GM12875 (cell line): ENCODE results near the gene IMPG1.

Experiments
- H3K4me3 ChIP-seq: one replicate; pipeline ENCODE4 v1.5.1; 2011; ENCODE audit warnings: low read depth, low read length, control low read depth
- TF ChIP-seq, protein P1 (sequence below): IDR thresholded peaks from 2 replicates; pipeline ENCODE4 v1.5.1; 2011; ENCODE audit warnings: low read depth, mild to moderate bottlenecking, control low read depth, inconsistent platforms, low read length, moderate library complexity, borderline replicate concordance; ENCODE audit not compliant: insufficient read depth

Gene IMPG1

GRCh38 chr6:75874224-75874623 lies 198.2 kb downstream of the IMPG1 start:
- TF ChIP-seq, protein P1, sequence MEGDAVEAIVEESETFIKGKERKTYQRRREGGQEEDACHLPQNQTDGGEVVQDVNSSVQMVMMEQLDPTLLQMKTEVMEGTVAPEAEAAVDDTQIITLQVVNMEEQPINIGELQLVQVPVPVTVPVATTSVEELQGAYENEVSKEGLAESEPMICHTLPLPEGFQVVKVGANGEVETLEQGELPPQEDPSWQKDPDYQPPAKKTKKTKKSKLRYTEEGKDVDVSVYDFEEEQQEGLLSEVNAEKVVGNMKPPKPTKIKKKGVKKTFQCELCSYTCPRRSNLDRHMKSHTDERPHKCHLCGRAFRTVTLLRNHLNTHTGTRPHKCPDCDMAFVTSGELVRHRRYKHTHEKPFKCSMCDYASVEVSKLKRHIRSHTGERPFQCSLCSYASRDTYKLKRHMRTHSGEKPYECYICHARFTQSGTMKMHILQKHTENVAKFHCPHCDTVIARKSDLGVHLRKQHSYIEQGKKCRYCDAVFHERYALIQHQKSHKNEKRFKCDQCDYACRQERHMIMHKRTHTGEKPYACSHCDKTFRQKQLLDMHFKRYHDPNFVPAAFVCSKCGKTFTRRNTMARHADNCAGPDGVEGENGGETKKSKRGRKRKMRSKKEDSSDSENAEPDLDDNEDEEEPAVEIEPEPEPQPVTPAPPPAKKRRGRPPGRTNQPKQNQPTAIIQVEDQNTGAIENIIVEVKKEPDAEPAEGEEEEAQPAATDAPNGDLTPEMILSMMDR: no peak
- no peak overlapping the region for H3K4me3 ChIP-seq
